Keratinocyte (primary cell): ENCODE data around the gene TPD52L1.

ENCODE experiments used
- CTCF ChIP-seq, 3 experiments: IDR thresholded peaks in 1 of 3; conservative IDR thresholded peaks in 1 of 3; optimal IDR thresholded peaks in 1 of 3; 2 replicates in 2 of 3; 3 replicates in 1 of 3; pipeline versions ENCODE3 to v1.5.1; 2011; ENCODE audit warnings: low read length in 3 of 3, mild to moderate bottlenecking in 3 of 3, moderate library complexity in 2 of 3, control low read depth in 1 of 3, inconsistent platforms in 1 of 3; ENCODE audit not compliant: insufficient read depth in 2 of 3; ENCODE audit errors: extremely low read depth in 1 of 3
- EZH2 ChIP-seq: IDR thresholded peaks from one replicate; pipeline ENCODE4 v1.6.1; 2012; ENCODE audit warnings: inconsistent platforms, mild to moderate bottlenecking, low read length, moderate library complexity

GRCh38 chr6:125149256-125150144 lies 4.1 kb upstream of the TPD52L1 start:
- TF ChIP-seq CTCF (optimal IDR thresholded peaks at IDR 0.05 in 1 of 3, IDR thresholded peaks at IDR 0.05 in 1 of 3, conservative IDR thresholded peaks at IDR 0.05 in 1 of 3; ENCODE audit: extremely low read depth in 1 of 3, insufficient read depth in 2 of 3, low read length in 3 of 3): no peak
- TF ChIP-seq EZH2: no peak
